Measurements from ENCODE around the gene ARHGAP22. TPM values are rescaled to one million over a fixed set of nuclear protein-coding genes. Genes with fewer than 3 reads are reported as not detected.

Gene ARHGAP22
- total and polyA plus RNA-seq, 2 experiments from 2014 or later: 41.9 to 44.4 TPM

- 100% methylated on average over 1 of the region's 1 CpG for WGBS, 2 experiments (ENCODE audit: low coverage in 1 of 2, low lambda C conversion rate in 2 of 2, missing lambda C conversion rate in 2 of 2)
- DNase-seq: no peak
- no peak overlapping the region for H3K4me3 ChIP-seq
- H3K9ac ChIP-seq: no peak overlapping the region
- H3K9me3 ChIP-seq (ENCODE audit: low read depth): peaks cover 4% of the 10 kb centered on the region
- H3K27me3 ChIP-seq (replicated peaks; ENCODE audit: insufficient read depth): no peaks in the 10 kb centered on the region
- H3K79me2 ChIP-seq (ENCODE audit: insufficient read depth): peaks cover 97% of the 10 kb centered on the region
- no peak overlapping the region for H2AFZ ChIP-seq
- no peak overlapping the region for H3K27ac ChIP-seq
- no peaks in the 10 kb centered on the region for H3K4me1 ChIP-seq (ENCODE audit: insufficient read depth)
- H3K4me2 ChIP-seq (ENCODE audit: unreplicated experiment): no peak overlapping the region
- TF ChIP-seq EZH2 (IDR thresholded peaks at IDR 0.05; ENCODE audit: insufficient read depth, poor library complexity, severe bottlenecking) (no peak), EZH2phosphoT487 (IDR thresholded peaks at IDR 0.05; ENCODE audit: insufficient read depth, low read depth) (no peak)
- peaks cover 20% of the 10 kb centered on the region; the same call in 1 of the 2 replicates for H3K36me3 ChIP-seq (ENCODE audit: low read depth)
- H4K20me1 ChIP-seq (ENCODE audit: insufficient read depth): peaks cover 23% of the 10 kb centered on the region
- peaks cover 18% of the 10 kb centered on the region; the same call in 1 of the 2 replicates for H3F3A ChIP-seq (ENCODE audit: insufficient read depth)
- H3K9me2 ChIP-seq (ENCODE audit: insufficient read depth): no peaks in the 10 kb centered on the region
- in situ Hi-C loops (cut with MboI): no loop called here
Measured at GRCh38 chr10:48511875-48512231, 93.0 kb downstream of the ARHGAP22 start.

- peaks cover 20% of the 10 kb centered on the region; the same call in 1 of the 2 replicates for H3K36me3 ChIP-seq (ENCODE audit: low read depth)
- H3K79me2 ChIP-seq (ENCODE audit: insufficient read depth): peaks cover 97% of the 10 kb centered on the region
- H3K27ac ChIP-seq: no peak overlapping the region
- H2AFZ ChIP-seq: no peak overlapping the region
- in situ Hi-C loops (cut with MboI): no loop called here
- peaks cover 24% of the 10 kb centered on the region for H4K20me1 ChIP-seq (ENCODE audit: insufficient read depth)
- no peak for DNase-seq
- H3F3A ChIP-seq (ENCODE audit: insufficient read depth): peaks cover 18% of the 10 kb centered on the region; the same call in 1 of the 2 replicates
- H3K4me2 ChIP-seq (ENCODE audit: unreplicated experiment): no peak overlapping the region
- H3K9ac ChIP-seq: no peak overlapping the region
- TF ChIP-seq EZH2 (IDR thresholded peaks at IDR 0.05; ENCODE audit: insufficient read depth, poor library complexity, severe bottlenecking) (no peak), EZH2phosphoT487 (IDR thresholded peaks at IDR 0.05; ENCODE audit: insufficient read depth, low read depth) (no peak)
- H3K27me3 ChIP-seq (replicated peaks; ENCODE audit: insufficient read depth): no peaks in the 10 kb centered on the region
- no peak overlapping the region for H3K4me3 ChIP-seq
- H3K9me3 ChIP-seq (ENCODE audit: low read depth): peaks cover 4% of the 10 kb centered on the region
- WGBS, 2 experiments (ENCODE audit: low coverage in 1 of 2, low lambda C conversion rate in 2 of 2, missing lambda C conversion rate in 2 of 2): 89 to 92% methylated on average over 13 of the region's 13 CpGs
- H3K4me1 ChIP-seq (ENCODE audit: insufficient read depth): no peaks in the 10 kb centered on the region
- H3K9me2 ChIP-seq (ENCODE audit: insufficient read depth): no peaks in the 10 kb centered on the region
Measured at GRCh38 chr10:48511066-48511874, 93.6 kb downstream of the ARHGAP22 start.

- no peak for TF ChIP-seq EZH2phosphoT487 (IDR thresholded peaks at IDR 0.05; ENCODE audit: insufficient read depth, low read depth)
- no peak for TF ChIP-seq EZH2 (IDR thresholded peaks at IDR 0.05; ENCODE audit: insufficient read depth, poor library complexity, severe bottlenecking)
- Histone ChIP-seq H2AFZ (no peak overlapping the region), H3K9me2 (ENCODE audit: insufficient read depth) (no peaks in the 10 kb centered on the region), H3K36me3 (ENCODE audit: low read depth) (peaks cover 14% of the 10 kb centered on the region; the same call in 1 of the 2 replicates), H3K4me1 (ENCODE audit: insufficient read depth) (no peaks in the 10 kb centered on the region), H3K27me3 (replicated peaks; ENCODE audit: insufficient read depth) (no peaks in the 10 kb centered on the region), H3F3A (ENCODE audit: insufficient read depth) (peaks cover 12% of the 10 kb centered on the region; the same call in 1 of the 2 replicates), H4K20me1 (ENCODE audit: insufficient read depth) (peaks cover 29% of the 10 kb centered on the region), H3K27ac (no peak overlapping the region), H3K4me2 (ENCODE audit: unreplicated experiment) (no peak overlapping the region), H3K79me2 (ENCODE audit: insufficient read depth) (peaks cover 97% of the 10 kb centered on the region), H3K9ac (no peak overlapping the region), H3K9me3 (ENCODE audit: low read depth) (peaks cover 4% of the 10 kb centered on the region), H3K4me3 (no peak overlapping the region)
- in situ Hi-C loops (cut with MboI): no loop called here
- WGBS, 2 experiments (ENCODE audit: low coverage in 1 of 2, low lambda C conversion rate in 2 of 2, missing lambda C conversion rate in 2 of 2): 91 to 93% methylated on average over 8 of the region's 8 CpGs
- no peak for DNase-seq
Measured at GRCh38 chr10:48509974-48510692, 94.7 kb downstream of the ARHGAP22 start.
